Left cardiac atrium (tissue), 4 donors: ENCODE measurements around the gene KCNN3. TPM values are rescaled to one million over a fixed set of nuclear protein-coding genes. Genes with fewer than 3 reads are reported as not detected.

ENCODE experiments used
- ATAC-seq, 2 donors: fragments of 200-7000 bp; cut with Tn5 transposase; one replicate each; pipeline ENCODE4 v1.9.1; 2020; ENCODE audit warnings: mild to moderate bottlenecking in 2 of 2, moderate library complexity in 2 of 2
- DNase-seq: peaks from one replicate; pipeline ENCODE4 v3.0.0-alpha.2; 2020
- intact Hi-C, 2 donors: fragments of 100-400 bp; cut with DNase I; formaldehyde crosslinking; loops; one replicate each; pipeline versions ENCODE4 v1.14.1 to v1.15.1; 2022 to 2023
- total RNA-seq, 2 donors: library from RNA; stranded (reverse); fragmentation: NEBNext Ultra II Directional; extraction: Animal tissue kit (Norgen Biotek cat#: 25700); gene quantifications; one replicate each; pipeline ENCODE4 v1.2.1, GENCODE V29; 2021
- donor health status: DM: no; HTN: yes; CAD: no.
- donor health status: DM: no; HTN: yes; CAD: no; lungs with severe emphysema.
- donor health status: DM: yes; HTN: yes; CAD: no.
- donor health status: Dilated cardiomyopathy.

KCNN3 gene
- total RNA-seq, 2 donors from 2014 or later = 3.2 to 4.6 TPM

GRCh38 chr1:154851392-154852177 lies 18.5 kb downstream of the KCNN3 start:
- intact Hi-C loops = no loop called here
- no peak for ATAC-seq
- DNase-seq = no peak

GRCh38 chr1:154849645-154850131 lies 20.4 kb downstream of the KCNN3 start:
- DNase-seq (no peak), ATAC-seq (no peak)
- intact Hi-C loops = no loop called here

- ATAC-seq (no peak), DNase-seq (no peak)
- intact Hi-C loops = no loop called here
Observed at GRCh38 chr1:154848983-154849382, 21.1 kb downstream of the KCNN3 start.

- intact Hi-C loops = no loop called here
- DNase-seq (peak; percentile 67), ATAC-seq (peak; percentile 21 to 52)
Observed at GRCh38 chr1:154847891-154848290, 22.2 kb downstream of the KCNN3 start.

GRCh38 chr1:154846565-154847442 lies 23.3 kb downstream of the KCNN3 start:
- DNase-seq = no peak
- intact Hi-C loops = no loop called here
- ATAC-seq = peak in 1 of 2 donors; percentile 17

- ATAC-seq (no peak), DNase-seq (no peak)
- intact Hi-C loops = no loop called here
Observed at GRCh38 chr1:154845879-154846278, 24.2 kb downstream of the KCNN3 start.

- intact Hi-C loops = no loop called here
- DNase-seq = no peak
- peak; percentile 66 to 68 for ATAC-seq
Observed at GRCh38 chr1:154845174-154845573, 24.9 kb downstream of the KCNN3 start.

- no peak for DNase-seq
- intact Hi-C loops = no loop called here
- ATAC-seq = peak in 1 of 2 donors; percentile 50
Observed at GRCh38 chr1:154844297-154844681, 25.8 kb downstream of the KCNN3 start.

GRCh38 chr1:154843636-154844296 lies 26.3 kb downstream of the KCNN3 start:
- DNase-seq (no peak), ATAC-seq (no peak)
- intact Hi-C loops = no loop called here

- DNase-seq = no peak
- intact Hi-C loops = no loop called here
Observed at GRCh38 chr1:154842635-154843034, 27.4 kb downstream of the KCNN3 start.

GRCh38 chr1:154841384-154841783 lies 28.7 kb downstream of the KCNN3 start:
- intact Hi-C loops = no loop called here
- DNase-seq = no peak

More at GRCh38 chr1:154842635-154843034, 27.4 kb downstream of the KCNN3 start:
- no peak for ATAC-seq

GRCh38 chr1:154840269-154841176 lies 29.6 kb downstream of the KCNN3 start:
- no peak for ATAC-seq
- intact Hi-C loops = no loop called here

More at GRCh38 chr1:154841384-154841783, 28.7 kb downstream of the KCNN3 start:
- no peak for ATAC-seq

GRCh38 chr1:154839691-154840090 lies 30.4 kb downstream of the KCNN3 start:
- ATAC-seq (no peak), DNase-seq (no peak)
- intact Hi-C loops = no loop called here

More at GRCh38 chr1:154840269-154841176, 29.6 kb downstream of the KCNN3 start:
- DNase-seq = no peak

GRCh38 chr1:154838988-154839387 lies 31.1 kb downstream of the KCNN3 start:
- intact Hi-C loops = no loop called here
- ATAC-seq (no peak), DNase-seq (no peak)

- ATAC-seq (no peak), DNase-seq (no peak)
Observed at GRCh38 chr1:154838461-154838860, 31.6 kb downstream of the KCNN3 start.

GRCh38 chr1:154837672-154838171 lies 32.4 kb downstream of the KCNN3 start:
- ATAC-seq = peak in 1 of 2 donors; percentile 81
- intact Hi-C loops = no loop called here
- peak; percentile 47 for DNase-seq

More at GRCh38 chr1:154838461-154838860, 31.6 kb downstream of the KCNN3 start:
- intact Hi-C loops = no loop called here

GRCh38 chr1:154837034-154837671 lies 32.9 kb downstream of the KCNN3 start:
- intact Hi-C loops = no loop called here
- ATAC-seq = peak in 1 of 2 donors; percentile 72
- peak; percentile 69 for DNase-seq
